ENCODE data around the gene GNB5.

Gene GNB5

DNA sequence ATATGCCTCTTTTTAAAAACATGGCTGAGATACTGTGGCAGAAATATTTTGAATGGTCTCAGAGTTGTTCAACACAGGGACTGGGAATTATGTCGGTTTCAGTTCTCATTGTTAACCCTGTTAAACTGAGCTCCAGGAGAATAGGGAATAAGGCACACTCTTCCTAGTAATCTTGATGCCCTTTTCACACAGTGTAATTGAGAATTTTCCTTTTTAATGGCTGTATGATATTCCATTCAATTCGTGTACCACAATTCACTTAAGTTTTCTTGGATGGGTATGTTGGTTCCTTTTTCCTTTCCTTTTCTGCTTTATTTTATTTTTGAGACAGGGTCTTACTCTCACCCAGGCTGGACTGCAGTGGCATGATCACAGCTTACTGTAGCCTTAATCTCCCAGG lies 44.9 kb downstream of the GNB5 start:
- no peak for TF ChIP-seq CTCF (IDR thresholded peaks at IDR 0.05; ENCODE audit: low read depth, low read length, missing control alignments)
- no peak for DNase-seq (ENCODE audit: extremely low read depth, low read depth)
- no peak overlapping the region for H3K4me3 ChIP-seq (replicated peaks; ENCODE audit: low read depth, low read length)

GRCh38 chr15:52144656-52145178 lies 46.5 kb downstream of the GNB5 start:
- no peak for TF ChIP-seq CTCF (IDR thresholded peaks at IDR 0.05; ENCODE audit: low read depth, low read length, missing control alignments)
- H3K4me3 ChIP-seq (replicated peaks; ENCODE audit: low read depth, low read length): no peak overlapping the region
- DNase-seq (ENCODE audit: extremely low read depth, low read depth): no peak

GRCh38 chr15:52143873-52144272 lies 47.3 kb downstream of the GNB5 start:
- DNase-seq (ENCODE audit: extremely low read depth, low read depth): no peak
- no peak for TF ChIP-seq CTCF (IDR thresholded peaks at IDR 0.05; ENCODE audit: low read depth, low read length, missing control alignments)
- H3K4me3 ChIP-seq (replicated peaks; ENCODE audit: low read depth, low read length): no peak overlapping the region

- no peak for TF ChIP-seq CTCF (IDR thresholded peaks at IDR 0.05; ENCODE audit: low read depth, low read length, missing control alignments)
- no peak for DNase-seq (ENCODE audit: extremely low read depth, low read depth)
- H3K4me3 ChIP-seq (replicated peaks; ENCODE audit: low read depth, low read length): no peak overlapping the region
These were observed 50.5 kb downstream of the GNB5 start for GRCh38 chr15:52140646-52141045.

DNA sequence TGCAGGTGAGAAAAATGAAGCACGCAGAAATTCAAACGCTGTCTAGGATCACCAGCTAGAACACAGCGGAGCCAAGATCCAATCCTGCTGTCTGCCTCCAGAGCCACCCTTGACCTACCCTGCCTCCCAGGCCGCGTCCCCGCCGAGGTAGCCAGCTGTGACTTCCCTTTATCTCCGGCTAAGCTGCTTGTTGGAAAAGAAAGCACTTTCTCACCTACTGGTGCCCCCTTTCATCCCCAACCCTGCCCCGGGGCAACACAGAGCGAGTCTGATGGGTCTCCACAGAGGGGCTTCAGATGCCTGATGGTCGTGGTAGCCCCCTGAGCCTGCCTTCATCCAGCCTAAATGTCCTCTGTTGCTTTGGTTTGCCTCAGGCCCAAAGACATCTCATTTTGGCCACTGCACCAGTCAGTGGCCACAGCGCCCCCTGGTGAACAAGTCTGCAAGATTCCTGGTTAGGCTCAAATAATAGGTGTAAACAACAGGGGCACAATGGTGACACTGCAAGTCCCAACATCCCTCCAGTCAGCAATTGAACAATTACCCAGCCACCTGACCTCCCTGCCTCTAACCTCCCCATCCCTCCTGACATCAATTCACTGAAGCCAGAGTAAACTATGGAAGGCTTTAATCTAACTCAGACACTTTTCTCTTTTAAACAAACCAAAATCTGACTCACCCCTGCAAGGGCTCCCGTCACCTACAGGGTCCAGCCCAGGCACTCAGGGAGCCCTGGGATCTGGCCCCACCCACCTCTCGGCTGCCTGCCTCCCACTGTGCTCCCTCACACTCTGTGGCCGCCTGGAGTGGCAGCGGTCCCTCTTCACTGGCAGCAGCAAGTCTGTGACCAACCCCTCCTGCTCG lies 51.4 kb downstream of the GNB5 start:
- peak; percentile 83 for TF ChIP-seq CTCF (IDR thresholded peaks at IDR 0.05; ENCODE audit: low read depth, low read length, missing control alignments)
- H3K4me3 ChIP-seq (replicated peaks; ENCODE audit: low read depth, low read length): no peak overlapping the region
- peak; percentile 52 for DNase-seq (ENCODE audit: extremely low read depth, low read depth)

- no peak for DNase-seq (ENCODE audit: extremely low read depth, low read depth)
- no peak for TF ChIP-seq CTCF (IDR thresholded peaks at IDR 0.05; ENCODE audit: low read depth, low read length, missing control alignments)
- no peak overlapping the region for H3K4me3 ChIP-seq (replicated peaks; ENCODE audit: low read depth, low read length)
These were observed 53.5 kb downstream of the GNB5 start for GRCh38 chr15:52137432-52138357.
